Measurements from ENCODE around the gene CHN2. TPM values are rescaled to one million over a fixed set of nuclear protein-coding genes. Genes with fewer than 3 reads are reported as not detected.

Gene CHN2
- polyA plus RNA-seq (ENCODE audit: insufficient read length) = 10.5 TPM

GRCh38 chr7:29194594-29195427 lies at the start of gene CHN2:
TSS of gene CHN2 (plus strand) at chr7:29194775.
- peak; percentile 49 for DNase-seq

GRCh38 chr7:29145553-29146056 lies 49.0 kb upstream of the CHN2 start:
- no peak for DNase-seq

GRCh38 chr7:29146057-29146706 lies 48.4 kb upstream of the CHN2 start, which contains the start of gene CPVL:
TSS of gene CPVL (minus strand) at chr7:29146537. CDS start at chr7:29121061, 25,476 bp downstream.
- peak; percentile 43 for DNase-seq

- DNase-seq = no peak
Measured at GRCh38 chr7:29146888-29147609, 47.5 kb upstream of the CHN2 start.

- DNase-seq = no peak
Measured at GRCh38 chr7:29147821-29148220, 46.8 kb upstream of the CHN2 start.

GRCh38 chr7:29149036-29149435 lies 45.5 kb upstream of the CHN2 start:
- DNase-seq = no peak

- no peak for DNase-seq
Measured at GRCh38 chr7:29150856-29151255, 43.7 kb upstream of the CHN2 start.

GRCh38 chr7:29154076-29154475 lies 40.5 kb upstream of the CHN2 start:
- DNase-seq = no peak

- no peak for DNase-seq
Measured at GRCh38 chr7:29156907-29157452, 37.6 kb upstream of the CHN2 start.

- no peak for DNase-seq
Measured at GRCh38 chr7:29158795-29159423, 35.7 kb upstream of the CHN2 start.

GRCh38 chr7:29160080-29160479 lies 34.5 kb upstream of the CHN2 start:
- no peak for DNase-seq

GRCh38 chr7:29161231-29161630 lies 33.3 kb upstream of the CHN2 start:
- no peak for DNase-seq

GRCh38 chr7:29162577-29162976 lies 32.0 kb upstream of the CHN2 start:
- no peak for DNase-seq

- no peak for DNase-seq
Measured at GRCh38 chr7:29163854-29164253, 30.7 kb upstream of the CHN2 start.

GRCh38 chr7:29167721-29168120 lies 26.9 kb upstream of the CHN2 start:
- no peak for DNase-seq

- DNase-seq = no peak
Measured at GRCh38 chr7:29170781-29171180, 23.8 kb upstream of the CHN2 start.

- DNase-seq = no peak
Measured at GRCh38 chr7:29173458-29173857, 21.1 kb upstream of the CHN2 start.

GRCh38 chr7:29177963-29178600 lies 16.5 kb upstream of the CHN2 start:
- DNase-seq = peak; percentile 36

- DNase-seq = no peak
Measured at GRCh38 chr7:29179115-29179514, 15.5 kb upstream of the CHN2 start.

- no peak for DNase-seq
Measured at GRCh38 chr7:29184599-29184998, 10.0 kb upstream of the CHN2 start.

- DNase-seq = no peak
Measured at GRCh38 chr7:29185613-29186012, 9.0 kb upstream of the CHN2 start.

- DNase-seq = peak; percentile 54
Measured at GRCh38 chr7:29189743-29190201, 4.8 kb upstream of the CHN2 start.
